ENCODE data around the gene SHROOM1. TPM values are rescaled to one million over a fixed set of nuclear protein-coding genes. Genes with fewer than 3 reads are reported as not detected.

The SHROOM1 gene
- total and polyA plus RNA-seq, 2 of the 8 experiments (the other 6 are each of a cell fraction or from before 2014, with no cell fraction given) = 3.9 to 5.2 TPM

- Histone ChIP-seq H4K8ac (ENCODE audit: extremely low read depth, insufficient read depth, low read length) (peak overlapping the region; percentile 42; the same call in 1 of the 2 replicates), H3K18ac (ENCODE audit: extremely low read depth, low read length) (no peak overlapping the region), H4K5ac (ENCODE audit: insufficient read length, low read depth, low read length) (no peak overlapping the region), H3K23ac (ENCODE audit: insufficient read length) (no peak overlapping the region), H3K4me2 (ENCODE audit: insufficient read depth in 1 of 2, low read depth in 2 of 2, low read length in 2 of 2) (peak overlapping the region in 1 of 2 experiments; percentile 74; a peak in 1 of 4 replicates), H3K27me3 (replicated peaks in 1 of 4; ENCODE audit: control insufficient read depth in 3 of 4, extremely low read depth in 1 of 4, insufficient read depth in 3 of 4, low read length in 3 of 4) (peaks cover 21 to 66% (median 55%) of the 10 kb centered on the region in 4 experiments), H3K4me1 (replicated peaks in 1 of 4; ENCODE audit: control insufficient read depth in 3 of 4, insufficient read depth in 4 of 4, low read length in 3 of 4) (peaks cover 0 to 19% (median 17%) of the 10 kb centered on the region in 4 experiments; a peak in 6 of 7 replicates), H2AK5ac (ENCODE audit: low read depth, low read length) (no peak overlapping the region; the same call in 1 of the 2 replicates), H3K56ac (replicated peaks; ENCODE audit: insufficient read length, low read depth, low read length) (no peak overlapping the region), H2BK12ac (ENCODE audit: low read depth, low read length) (peak overlapping the region; percentile 84; the same call in 1 of the 2 replicates), H3K23me2 (ENCODE audit: low read depth, low read length) (peaks cover 10% of the 10 kb centered on the region; the same call in 1 of the 2 replicates), H2BK120ac (replicated peaks; ENCODE audit: low read depth, low read length) (no peak overlapping the region), H4K20me1 (replicated peaks in 1 of 2; ENCODE audit: control insufficient read depth in 1 of 2, insufficient read depth in 2 of 2, low read length in 2 of 2) (no peaks in the 10 kb centered on the region), H3K4me3 (ENCODE audit: extremely low read depth in 1 of 4, insufficient read depth in 2 of 4, low read depth in 3 of 4, low read length in 4 of 4) (no peak overlapping the region), H3K27ac (ENCODE audit: low read depth, low read length) (no peak overlapping the region), H2BK20ac (ENCODE audit: low read length) (no peak overlapping the region), H2AFZ (ENCODE audit: low read length) (no peak overlapping the region), H4K91ac (replicated peaks; ENCODE audit: insufficient read length, low read length) (no peak overlapping the region), H3K9ac (replicated peaks in 1 of 4; ENCODE audit: extremely low read depth in 1 of 4, low read depth in 3 of 4, low read length in 3 of 4) (no peak overlapping the region), H2BK15ac (ENCODE audit: low read length) (no peak overlapping the region), H3K36me3 (ENCODE audit: control insufficient read depth in 2 of 4, insufficient read depth in 4 of 4, low read length in 3 of 4) (no peaks in the 10 kb centered on the region), H3K79me2 (ENCODE audit: control insufficient read depth in 1 of 2, insufficient read depth in 2 of 2, low read length in 2 of 2) (no peaks in the 10 kb centered on the region), H3K79me1 (ENCODE audit: low read depth, low read length) (no peaks in the 10 kb centered on the region), H3K4ac (replicated peaks; ENCODE audit: insufficient read length, low read depth, low read length) (no peak overlapping the region), H3K14ac (ENCODE audit: insufficient read length) (no peak overlapping the region), H3K9me3 (ENCODE audit: insufficient read depth in 2 of 2, low read depth in 1 of 2, low read length in 1 of 2) (no peaks in the 10 kb centered on the region), H2BK5ac (ENCODE audit: low read depth, low read length) (no peak overlapping the region)
- ChIA-PET POLR2A (ENCODE audit: partially characterized antibody) (interaction anchor here (1.0 to 5.7 kb wide), 9 partner anchors 10 to 139 kb away, joined by 3 to 32 read pairs (median 5); partner anchors contain the start of genes AFF4, GDF9, KIF3A and SOWAHA), CTCF (ENCODE audit: partially characterized antibody) (interaction anchor here (1.0 to 25.6 kb wide), 10 partner anchors 10 to 644 kb away, joined by 3 to 465 read pairs (median 6); partner anchors contain the start of genes CCNI2, GDF9, LEAP2 and SOWAHA)
- TF ChIP-seq, protein P1, sequence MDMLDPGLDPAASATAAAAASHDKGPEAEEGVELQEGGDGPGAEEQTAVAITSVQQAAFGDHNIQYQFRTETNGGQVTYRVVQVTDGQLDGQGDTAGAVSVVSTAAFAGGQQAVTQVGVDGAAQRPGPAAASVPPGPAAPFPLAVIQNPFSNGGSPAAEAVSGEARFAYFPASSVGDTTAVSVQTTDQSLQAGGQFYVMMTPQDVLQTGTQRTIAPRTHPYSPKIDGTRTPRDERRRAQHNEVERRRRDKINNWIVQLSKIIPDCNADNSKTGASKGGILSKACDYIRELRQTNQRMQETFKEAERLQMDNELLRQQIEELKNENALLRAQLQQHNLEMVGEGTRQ (IDR thresholded peaks at IDR 0.05; ENCODE audit: low read length) = no peak
- DNase-seq (ENCODE audit: low read depth in 1 of 2, low spot score in 2 of 2) = no peak
- no peak for FAIRE-seq
- WGBS, 2 experiments (ENCODE audit: extremely low coverage in 1 of 2, insufficient coverage in 1 of 2, insufficient read length in 1 of 2, insufficient replicate concordance in 2 of 2, low coverage in 1 of 2, low lambda C conversion rate in 2 of 2, missing lambda C conversion rate in 1 of 2) = 92% methylated on average over 3 of the region's 3 CpGs; no CpG with 5 or more reads in 1 of the 2 experiments
Measured at GRCh38 chr5:132824426-132824825, 6.0 kb downstream of the SHROOM1 start.

Data from H1 (cell line).